CD14-positive monocyte (primary cell): ENCODE measurements around the gene IRS2. TPM values are rescaled to one million over a fixed set of nuclear protein-coding genes. Genes with fewer than 3 reads are reported as not detected.

ENCODE experiments used
- DNase-seq, 3 donors: peaks; one replicate each; pipeline ENCODE4 v3.0.0-alpha.2; 2011 to 2022
- H2AFZ ChIP-seq: 2 replicates; pipeline ENCODE4 v1.6.0; 2012; ENCODE audit warnings: mild to moderate bottlenecking, low read depth, low read length, inconsistent platforms; ENCODE audit not compliant: insufficient read depth, poor library complexity, severe bottlenecking
- H3K27ac ChIP-seq, 2 donors: 1 replicate in 1 of 2; 2 replicates in 1 of 2; pipeline ENCODE4 v1.5.1; 2012 to 2013; ENCODE audit warnings: low read length in 2 of 2, control low read depth in 1 of 2, inconsistent platforms in 1 of 2, low read depth in 1 of 2, mild to moderate bottlenecking in 1 of 2
- H3K27me3 ChIP-seq, 2 donors: one replicate each; pipeline versions ENCODE4 v1.6.0 to v1.6.1; 2011 to 2013; ENCODE audit warnings: low read length in 2 of 2; ENCODE audit not compliant: control insufficient read depth in 2 of 2, insufficient read depth in 2 of 2
- H3K36me3 ChIP-seq, 2 donors: replicated peaks in 1 of 2; 1 replicate in 1 of 2; 2 replicates in 1 of 2; pipeline versions ENCODE4 v1.5.1 to v1.6.1; 2012 to 2013; ENCODE audit warnings: low read length in 2 of 2, control low read depth in 1 of 2, inconsistent platforms in 1 of 2, mild to moderate bottlenecking in 1 of 2; ENCODE audit not compliant: insufficient read depth in 2 of 2, control insufficient read depth in 1 of 2
- H3K4me1 ChIP-seq, 2 donors: 1 replicate in 1 of 2; 2 replicates in 1 of 2; pipeline versions ENCODE4 v1.5.1 to v1.6.1; 2012 to 2013; ENCODE audit warnings: low read length in 2 of 2, control low read depth in 1 of 2, inconsistent platforms in 1 of 2, mild to moderate bottlenecking in 1 of 2, moderate library complexity in 1 of 2; ENCODE audit not compliant: insufficient read depth in 2 of 2, control insufficient read depth in 1 of 2
- H3K4me2 ChIP-seq: replicated peaks from 2 replicates; pipeline ENCODE3; 2012; ENCODE audit warnings: low read length, moderate library complexity, mild to moderate bottlenecking; ENCODE audit not compliant: poor library complexity, severe bottlenecking; ENCODE audit errors: extremely low read depth
- H3K4me3 ChIP-seq, 3 experiments: fragments of 200-600 bp in 1 of 3; sonication (generic) in 1 of 3; replicated peaks in 1 of 3; 1 replicate in 2 of 3; 2 replicates in 1 of 3; pipeline ENCODE4 v1.5.1; 2011 to 2013; ENCODE audit warnings: low read length in 3 of 3, mild to moderate bottlenecking in 3 of 3, control low read depth in 2 of 3, low read depth in 2 of 3, inconsistent platforms in 1 of 3, moderate library complexity in 1 of 3
- H3K79me2 ChIP-seq: 2 replicates; pipeline ENCODE4 v1.6.0; 2012; ENCODE audit warnings: mild to moderate bottlenecking, control low read depth, inconsistent platforms, low read length, moderate library complexity; ENCODE audit not compliant: insufficient read depth
- H3K9ac ChIP-seq: 2 replicates; pipeline ENCODE4 v1.6.0; 2017; ENCODE audit warnings: low read length, mild to moderate bottlenecking; ENCODE audit not compliant: insufficient read depth, poor library complexity, severe bottlenecking
- H3K9me3 ChIP-seq, 2 donors: replicated peaks in 1 of 2; 1 replicate in 1 of 2; 2 replicates in 1 of 2; pipeline versions ENCODE4 v1.5.1 to v1.6.1; 2012 to 2013; ENCODE audit warnings: low read length in 2 of 2, control low read depth in 1 of 2; ENCODE audit not compliant: control insufficient read depth in 1 of 2, insufficient read depth in 1 of 2
- H4K20me1 ChIP-seq: 2 replicates; pipeline ENCODE4 v1.6.0; 2012; ENCODE audit warnings: mild to moderate bottlenecking, low read length, control low read depth, moderate library complexity; ENCODE audit not compliant: insufficient read depth
- H3K27ac Mint-ChIP-seq, 7 donors: one replicate each; pipeline ENCODE4 v1.8.0; 2020; ENCODE audit warnings: mild to moderate bottlenecking in 7 of 7, mixed read lengths in 7 of 7, moderate library complexity in 6 of 7, inconsistent platforms in 2 of 7
- H3K27me3 Mint-ChIP-seq, 3 donors: one replicate each; pipeline ENCODE4 v1.8.0; 2021 to 2022; ENCODE audit warnings: low read depth in 3 of 3, mild to moderate bottlenecking in 3 of 3, mixed read lengths in 3 of 3, moderate library complexity in 3 of 3, inconsistent platforms in 1 of 3
- H3K36me3 Mint-ChIP-seq, 2 donors: one replicate each; pipeline ENCODE4 v1.8.0; 2020; ENCODE audit warnings: mixed read lengths in 2 of 2, inconsistent platforms in 1 of 2, mild to moderate bottlenecking in 1 of 2
- H3K4me1 Mint-ChIP-seq: one replicate; pipeline ENCODE4 v1.8.0; 2020; ENCODE audit warnings: mild to moderate bottlenecking, mixed read lengths
- H3K4me3 Mint-ChIP-seq, 2 donors: one replicate each; pipeline ENCODE4 v1.8.0; 2020; ENCODE audit warnings: mild to moderate bottlenecking in 2 of 2, mixed read lengths in 2 of 2, moderate library complexity in 1 of 2
- H3K9me3 Mint-ChIP-seq, 7 donors: one replicate each; pipeline ENCODE4 v1.8.0; 2020 to 2022; ENCODE audit warnings: mixed read lengths in 7 of 7, mild to moderate bottlenecking in 6 of 7, moderate library complexity in 6 of 7, inconsistent platforms in 2 of 7
- WGBS: methylation state at CpG from one replicate; pipeline ENCODE4 v1.1.5; 2013; ENCODE audit warnings: missing lambda C conversion rate; ENCODE audit not compliant: insufficient coverage; 5-methylcytosine and 5-hydroxymethylcytosine counted together
- intact Hi-C, 2 donors: fragments of 100-400 bp; cut with micrococcal nuclease; formaldehyde crosslinking; loops; one replicate each; pipeline versions ENCODE4 v1.15.0 to v1.15.1; 2023
- polyA plus RNA-seq, 3 donors: library from polyadenylated mRNA; depleted of rRNA in 1 of 3; unstranded in 2 of 3; stranded (reverse) in 1 of 3; fragments of 300-500 nt in 2 of 3; fragments of >200 nt in 1 of 3; fragmentation: Illumina TruSeq in 2 of 3; gene quantifications; 1 replicate in 2 of 3; 2 replicates in 1 of 3; pipeline ENCODE4 v1.2.3, GENCODE V29; 2012 to 2021
- TF ChIP-seq, protein P1 (sequence below): fragments of 200-600 bp; IDR thresholded peaks from one replicate; pipeline ENCODE4 v1.8.0; 2022; ENCODE audit warnings: antibody characterized with exemption, mild to moderate bottlenecking

IRS2 gene
- polyA plus RNA-seq, 3 donors = 2.4 to 27.1 (median 3.5) TPM

DNA sequence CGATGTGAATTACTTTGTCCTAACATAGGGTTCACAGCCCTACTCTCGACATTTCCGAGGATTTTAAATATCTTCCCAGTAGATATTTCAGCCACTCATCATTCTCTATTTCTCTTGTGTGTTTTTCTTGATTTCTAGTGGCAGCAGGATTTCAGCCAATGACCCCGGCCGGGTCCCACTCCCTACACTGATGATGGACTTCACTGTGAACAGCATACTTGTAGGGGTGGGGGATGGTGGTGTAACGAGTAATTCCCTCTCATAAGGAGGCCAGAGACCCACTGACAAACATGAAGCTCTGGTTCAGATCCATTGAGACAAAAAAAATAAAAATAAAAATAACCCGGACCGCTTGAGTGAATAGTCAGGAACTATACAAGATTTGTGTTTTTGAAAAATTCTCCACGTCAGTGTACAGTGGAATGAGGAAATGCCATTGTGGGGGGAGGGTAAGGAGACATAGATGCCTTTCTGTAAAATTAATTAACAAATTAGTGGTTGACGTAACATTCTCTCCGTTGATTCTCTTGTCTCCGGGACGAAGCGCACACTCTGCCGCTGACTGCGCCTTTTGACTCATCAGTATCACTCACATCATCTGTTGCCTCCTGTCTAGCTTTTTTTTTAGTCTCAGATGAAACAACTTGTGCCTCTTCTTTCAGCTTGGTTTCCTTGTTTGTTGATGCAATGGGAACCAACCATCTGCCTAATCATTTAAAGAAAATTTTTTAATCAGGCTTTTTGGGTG, 48.8 kb upstream of the IRS2 start:
- TF ChIP-seq, protein P1, sequence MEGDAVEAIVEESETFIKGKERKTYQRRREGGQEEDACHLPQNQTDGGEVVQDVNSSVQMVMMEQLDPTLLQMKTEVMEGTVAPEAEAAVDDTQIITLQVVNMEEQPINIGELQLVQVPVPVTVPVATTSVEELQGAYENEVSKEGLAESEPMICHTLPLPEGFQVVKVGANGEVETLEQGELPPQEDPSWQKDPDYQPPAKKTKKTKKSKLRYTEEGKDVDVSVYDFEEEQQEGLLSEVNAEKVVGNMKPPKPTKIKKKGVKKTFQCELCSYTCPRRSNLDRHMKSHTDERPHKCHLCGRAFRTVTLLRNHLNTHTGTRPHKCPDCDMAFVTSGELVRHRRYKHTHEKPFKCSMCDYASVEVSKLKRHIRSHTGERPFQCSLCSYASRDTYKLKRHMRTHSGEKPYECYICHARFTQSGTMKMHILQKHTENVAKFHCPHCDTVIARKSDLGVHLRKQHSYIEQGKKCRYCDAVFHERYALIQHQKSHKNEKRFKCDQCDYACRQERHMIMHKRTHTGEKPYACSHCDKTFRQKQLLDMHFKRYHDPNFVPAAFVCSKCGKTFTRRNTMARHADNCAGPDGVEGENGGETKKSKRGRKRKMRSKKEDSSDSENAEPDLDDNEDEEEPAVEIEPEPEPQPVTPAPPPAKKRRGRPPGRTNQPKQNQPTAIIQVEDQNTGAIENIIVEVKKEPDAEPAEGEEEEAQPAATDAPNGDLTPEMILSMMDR = no peak

DNA sequence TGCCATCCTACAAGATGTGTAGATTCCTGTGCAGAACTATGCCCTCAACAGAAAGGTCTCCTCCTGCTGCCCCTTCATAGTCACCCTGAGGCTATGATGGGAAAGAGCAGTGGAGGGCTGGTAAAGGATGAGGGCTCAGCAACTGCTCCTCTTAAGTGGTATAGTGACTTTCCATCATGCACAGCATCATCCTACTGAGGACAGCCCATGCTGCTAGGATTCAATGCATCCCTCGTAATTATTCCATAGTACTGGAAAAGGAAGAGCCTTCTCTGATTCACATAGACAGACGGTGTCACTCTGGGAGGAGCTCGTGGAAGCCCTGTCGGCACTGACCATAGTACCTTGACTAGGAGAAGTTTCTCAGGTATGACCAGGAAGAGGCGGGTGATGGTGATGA, 47.6 kb upstream of the IRS2 start:
- H3K27me3 ChIP-seq = no peaks in the 10 kb centered on the region
- no peak overlapping the region for H3K4me2 ChIP-seq
- H3K27ac ChIP-seq = no peak overlapping the region
- H3K36me3 ChIP-seq = no peaks in the 10 kb centered on the region
- no peak for DNase-seq
- Mint-ChIP-seq H3K4me3 (no peak overlapping the region), H3K4me1 (no peaks in the 10 kb centered on the region), H3K9me3 (peaks cover 0 to 5% (median 3%) of the 10 kb centered on the region in 7 donors), H3K27me3 (peaks cover 0 to 8% (median 3%) of the 10 kb centered on the region in 3 donors), H3K27ac (no peak overlapping the region), H3K36me3 (no peaks in the 10 kb centered on the region)
- intact Hi-C loops = no loop called here
- H3K79me2 ChIP-seq = no peaks in the 10 kb centered on the region
- TF ChIP-seq, protein P1 = no peak
- no peaks in the 10 kb centered on the region for H3K9me3 ChIP-seq
- WGBS = 90% methylated on average over 4 of the region's 5 CpGs
- no peak overlapping the region for H3K9ac ChIP-seq
- H3K4me3 ChIP-seq = no peak overlapping the region
- no peak overlapping the region for H2AFZ ChIP-seq
- H4K20me1 ChIP-seq = no peaks in the 10 kb centered on the region
- no peaks in the 10 kb centered on the region for H3K4me1 ChIP-seq

More for the DNA sequence above, 48.8 kb upstream of the IRS2 start:
- no peak overlapping the region for H3K4me2 ChIP-seq
- no peak overlapping the region for H3K9ac ChIP-seq
- H3K4me3 ChIP-seq = no peak overlapping the region
- no peak overlapping the region for H2AFZ ChIP-seq
- Mint-ChIP-seq H3K4me3 (no peak overlapping the region), H3K36me3 (no peaks in the 10 kb centered on the region), H3K27me3 (peaks cover 2 to 15% (median 9%) of the 10 kb centered on the region in 3 donors), H3K27ac (no peak overlapping the region), H3K9me3 (peaks cover 0 to 4% (median 0%) of the 10 kb centered on the region in 7 donors), H3K4me1 (peaks cover 3% of the 10 kb centered on the region)
- H3K4me1 ChIP-seq = no peaks in the 10 kb centered on the region
- intact Hi-C loops = no loop called here
- H3K27ac ChIP-seq = no peak overlapping the region
- peaks cover 0 to 5% of the 10 kb centered on the region in 2 donors for H3K27me3 ChIP-seq
- 95% methylated on average over 8 of the region's 16 CpGs for WGBS
- no peaks in the 10 kb centered on the region for H3K79me2 ChIP-seq
- no peak for DNase-seq
- H3K9me3 ChIP-seq = no peaks in the 10 kb centered on the region
- no peaks in the 10 kb centered on the region for H4K20me1 ChIP-seq
- no peaks in the 10 kb centered on the region for H3K36me3 ChIP-seq
